ENCODE measurements around the gene ARHGEF28.

Gene ARHGEF28

DNA sequence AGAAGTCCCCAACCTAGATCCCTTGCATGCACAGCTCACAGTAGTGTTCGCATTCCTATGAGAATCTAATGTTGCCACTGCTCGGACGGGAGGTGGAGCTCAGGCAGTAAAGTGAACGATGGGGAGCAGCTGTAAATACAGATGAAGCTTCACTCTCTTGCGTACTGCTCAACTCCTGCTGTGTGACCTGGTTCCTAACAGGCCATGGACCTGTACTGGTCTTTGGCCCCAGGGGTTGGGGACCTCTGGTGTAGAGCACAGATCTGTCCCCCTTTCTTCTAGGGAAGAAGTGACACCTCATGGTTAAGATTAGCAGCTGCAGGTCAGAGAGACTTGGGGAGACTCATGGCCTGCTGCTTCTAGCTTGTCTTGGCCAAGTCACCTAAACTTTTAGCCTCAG, 7.1 kb downstream of the ARHGEF28 start:
- in situ Hi-C loops (cut with HindIII; ENCODE audit: low pct_ligation_motif_present, low sequenced_read_pairs): no loop called here
- no peak overlapping the region for H3K27ac ChIP-seq
- DNase-seq: no peak
- no peak overlapping the region for H3K4me3 ChIP-seq (ENCODE audit: low read depth, low read length)
- TF ChIP-seq, protein P1, sequence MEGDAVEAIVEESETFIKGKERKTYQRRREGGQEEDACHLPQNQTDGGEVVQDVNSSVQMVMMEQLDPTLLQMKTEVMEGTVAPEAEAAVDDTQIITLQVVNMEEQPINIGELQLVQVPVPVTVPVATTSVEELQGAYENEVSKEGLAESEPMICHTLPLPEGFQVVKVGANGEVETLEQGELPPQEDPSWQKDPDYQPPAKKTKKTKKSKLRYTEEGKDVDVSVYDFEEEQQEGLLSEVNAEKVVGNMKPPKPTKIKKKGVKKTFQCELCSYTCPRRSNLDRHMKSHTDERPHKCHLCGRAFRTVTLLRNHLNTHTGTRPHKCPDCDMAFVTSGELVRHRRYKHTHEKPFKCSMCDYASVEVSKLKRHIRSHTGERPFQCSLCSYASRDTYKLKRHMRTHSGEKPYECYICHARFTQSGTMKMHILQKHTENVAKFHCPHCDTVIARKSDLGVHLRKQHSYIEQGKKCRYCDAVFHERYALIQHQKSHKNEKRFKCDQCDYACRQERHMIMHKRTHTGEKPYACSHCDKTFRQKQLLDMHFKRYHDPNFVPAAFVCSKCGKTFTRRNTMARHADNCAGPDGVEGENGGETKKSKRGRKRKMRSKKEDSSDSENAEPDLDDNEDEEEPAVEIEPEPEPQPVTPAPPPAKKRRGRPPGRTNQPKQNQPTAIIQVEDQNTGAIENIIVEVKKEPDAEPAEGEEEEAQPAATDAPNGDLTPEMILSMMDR (IDR thresholded peaks at IDR 0.05; ENCODE audit: low read depth, low read length, missing control alignments): no peak
- no peaks in the 10 kb centered on the region for H3K27me3 ChIP-seq (replicated peaks)
- H3K36me3 ChIP-seq (replicated peaks): no peaks in the 10 kb centered on the region

DNA sequence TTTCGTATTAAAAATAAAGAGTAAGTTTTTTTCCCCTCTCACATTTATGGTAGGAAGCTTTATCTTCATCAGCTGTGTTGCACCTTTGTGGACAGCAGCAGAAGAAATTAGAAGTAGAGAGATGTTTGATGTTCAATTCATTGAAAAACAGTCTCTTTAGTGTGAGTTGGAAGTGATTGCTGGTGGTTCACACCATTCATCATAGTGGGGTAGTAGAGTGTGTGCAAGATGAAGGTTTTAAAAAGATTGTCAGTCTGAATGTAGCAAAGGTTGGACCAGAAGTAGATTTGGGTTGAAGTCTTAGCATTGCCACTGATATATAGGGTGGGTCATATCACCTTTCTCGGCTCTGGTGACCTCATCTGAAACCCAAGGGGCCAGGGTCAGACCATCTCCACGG, 10.4 kb downstream of the ARHGEF28 start:
- TF ChIP-seq, protein P1 (IDR thresholded peaks at IDR 0.05; ENCODE audit: low read depth, low read length, missing control alignments): no peak
- in situ Hi-C loops (cut with HindIII; ENCODE audit: low pct_ligation_motif_present, low sequenced_read_pairs): no loop called here
- Histone ChIP-seq H3K36me3 (replicated peaks) (no peaks in the 10 kb centered on the region), H3K4me3 (ENCODE audit: low read depth, low read length) (no peak overlapping the region), H3K27ac (no peak overlapping the region), H3K27me3 (replicated peaks) (no peaks in the 10 kb centered on the region)
- DNase-seq: no peak

DNA sequence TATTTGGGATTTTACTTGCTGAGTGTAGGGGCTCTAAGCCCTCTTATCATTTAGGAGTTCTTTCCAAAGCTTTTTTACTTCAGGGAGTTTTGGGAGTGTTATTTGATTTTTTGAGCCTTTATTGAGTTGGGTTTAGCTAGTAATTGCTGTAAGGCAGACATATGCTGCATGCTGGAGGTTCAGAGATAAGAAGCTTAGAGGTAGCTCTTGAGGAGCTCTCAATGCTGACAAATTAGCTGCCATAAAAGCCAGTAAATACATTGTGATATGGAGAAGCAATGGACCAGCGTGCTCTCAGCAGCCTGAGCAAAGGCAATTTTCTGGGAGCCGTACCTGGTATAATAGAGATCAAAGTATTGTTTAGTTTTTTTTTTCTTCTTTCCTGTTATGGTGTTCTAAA, 11.6 kb downstream of the ARHGEF28 start:
- H3K27me3 ChIP-seq (replicated peaks): no peaks in the 10 kb centered on the region
- in situ Hi-C loops (cut with HindIII; ENCODE audit: low pct_ligation_motif_present, low sequenced_read_pairs): no loop called here
- TF ChIP-seq, protein P1 (IDR thresholded peaks at IDR 0.05; ENCODE audit: low read depth, low read length, missing control alignments): no peak
- H3K27ac ChIP-seq: no peak overlapping the region
- DNase-seq: no peak
- H3K4me3 ChIP-seq (ENCODE audit: low read depth, low read length): no peak overlapping the region
- H3K36me3 ChIP-seq (replicated peaks): no peaks in the 10 kb centered on the region

DNA sequence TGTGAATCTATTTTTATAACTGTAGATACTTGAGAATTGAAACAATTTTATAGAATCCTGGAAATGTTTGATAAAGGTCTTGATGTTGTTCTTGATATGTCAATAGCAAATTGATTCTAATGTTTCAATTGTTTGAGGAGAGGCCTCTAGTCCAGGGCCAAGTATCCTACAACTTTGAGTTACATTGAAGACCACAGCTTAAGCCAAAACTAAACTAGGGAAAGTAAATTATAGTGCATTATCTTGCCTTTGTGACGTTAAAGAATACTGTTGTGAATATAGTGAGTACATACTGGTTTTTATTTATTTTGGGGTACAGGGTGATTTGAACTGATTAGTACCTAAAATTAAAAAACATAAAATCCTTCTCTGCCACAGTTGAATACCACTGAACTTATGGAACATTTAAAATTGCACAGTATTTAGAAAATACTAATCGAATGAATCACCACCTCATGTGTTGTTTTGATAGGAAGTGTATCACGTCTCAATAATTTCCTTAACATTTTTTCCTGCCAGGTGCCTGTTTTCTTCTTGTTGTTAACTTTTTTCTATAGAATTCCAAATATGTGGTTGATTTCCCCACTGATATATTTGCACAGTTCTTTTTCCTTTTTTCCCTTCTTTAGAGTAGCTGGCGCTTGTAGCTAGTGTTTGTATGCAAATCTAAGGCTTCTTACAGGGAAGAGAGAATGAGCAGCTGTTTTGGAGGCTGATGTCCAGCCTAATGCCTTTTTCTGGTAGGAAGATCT, 12.5 kb downstream of the ARHGEF28 start:
- TF ChIP-seq, protein P1 (IDR thresholded peaks at IDR 0.05; ENCODE audit: low read depth, low read length, missing control alignments): no peak
- in situ Hi-C loops (cut with HindIII; ENCODE audit: low pct_ligation_motif_present, low sequenced_read_pairs): no loop called here
- DNase-seq: peak; percentile 59

DNA sequence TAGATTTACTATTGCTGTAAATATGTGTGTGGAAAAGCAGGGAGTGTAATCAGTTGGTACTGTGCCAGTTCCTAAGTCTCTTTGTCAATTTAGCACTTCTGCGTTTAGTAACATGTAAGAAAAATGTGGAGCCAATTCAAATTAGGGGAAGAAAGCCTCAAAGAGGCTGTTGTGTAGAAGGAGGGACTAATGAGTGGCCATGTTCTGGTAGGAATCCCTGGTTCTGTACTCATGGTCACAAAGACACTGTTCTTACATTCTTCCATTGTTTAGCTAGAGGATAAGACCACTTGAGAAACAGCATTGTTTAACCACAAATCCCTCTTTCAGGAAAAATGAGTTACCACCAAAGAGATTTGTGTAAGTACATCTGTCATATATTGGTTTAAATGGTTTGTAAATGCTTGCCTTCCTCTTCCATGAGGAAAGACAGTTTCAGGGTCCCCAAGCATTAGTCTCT, 14.9 kb downstream of the ARHGEF28 start:
- Histone ChIP-seq H3K36me3 (replicated peaks) (no peaks in the 10 kb centered on the region), H3K27ac (peak overlapping the region; percentile 49), H3K27me3 (replicated peaks) (no peaks in the 10 kb centered on the region), H3K4me3 (ENCODE audit: low read depth, low read length) (no peak overlapping the region)
- DNase-seq: no peak
- TF ChIP-seq, protein P1 (IDR thresholded peaks at IDR 0.05; ENCODE audit: low read depth, low read length, missing control alignments): no peak
- in situ Hi-C loops (cut with HindIII; ENCODE audit: low pct_ligation_motif_present, low sequenced_read_pairs): no loop called here

More for the DNA sequence above, 12.5 kb downstream of the ARHGEF28 start:
- Histone ChIP-seq H3K27ac (peak overlapping the region; percentile 73), H3K4me3 (ENCODE audit: low read depth, low read length) (no peak overlapping the region), H3K27me3 (replicated peaks) (no peaks in the 10 kb centered on the region), H3K36me3 (replicated peaks) (no peaks in the 10 kb centered on the region)

DNA sequence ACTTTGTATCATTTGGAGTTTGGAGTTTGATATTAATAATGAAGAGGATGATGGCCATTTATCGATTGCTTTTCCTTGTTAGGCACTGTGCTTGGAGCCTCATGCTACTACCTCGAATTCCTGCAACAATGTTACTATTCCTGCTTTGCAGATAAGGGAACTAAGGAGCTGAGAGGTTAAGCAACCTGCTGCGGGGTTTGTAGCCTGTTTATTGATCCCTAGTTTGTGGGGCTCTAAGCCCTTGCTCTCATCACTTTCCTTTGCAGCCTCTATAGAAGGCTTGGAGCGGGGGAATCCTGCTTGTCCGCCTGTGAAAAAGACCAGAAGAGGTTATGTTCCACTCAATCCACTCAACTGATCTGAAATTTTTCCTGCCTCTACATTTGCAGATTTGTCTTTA, 15.8 kb downstream of the ARHGEF28 start:
- in situ Hi-C loops (cut with HindIII; ENCODE audit: low pct_ligation_motif_present, low sequenced_read_pairs): no loop called here
- TF ChIP-seq, protein P1 (IDR thresholded peaks at IDR 0.05; ENCODE audit: low read depth, low read length, missing control alignments): no peak
- Histone ChIP-seq H3K36me3 (replicated peaks) (no peaks in the 10 kb centered on the region), H3K4me3 (ENCODE audit: low read depth, low read length) (no peak overlapping the region), H3K27me3 (replicated peaks) (no peaks in the 10 kb centered on the region), H3K27ac (no peak overlapping the region)
- DNase-seq: no peak

All from brain microvascular endothelial cell (primary cell).